Measurements from ENCODE around the gene DENND11.

DENND11 gene, protein sequence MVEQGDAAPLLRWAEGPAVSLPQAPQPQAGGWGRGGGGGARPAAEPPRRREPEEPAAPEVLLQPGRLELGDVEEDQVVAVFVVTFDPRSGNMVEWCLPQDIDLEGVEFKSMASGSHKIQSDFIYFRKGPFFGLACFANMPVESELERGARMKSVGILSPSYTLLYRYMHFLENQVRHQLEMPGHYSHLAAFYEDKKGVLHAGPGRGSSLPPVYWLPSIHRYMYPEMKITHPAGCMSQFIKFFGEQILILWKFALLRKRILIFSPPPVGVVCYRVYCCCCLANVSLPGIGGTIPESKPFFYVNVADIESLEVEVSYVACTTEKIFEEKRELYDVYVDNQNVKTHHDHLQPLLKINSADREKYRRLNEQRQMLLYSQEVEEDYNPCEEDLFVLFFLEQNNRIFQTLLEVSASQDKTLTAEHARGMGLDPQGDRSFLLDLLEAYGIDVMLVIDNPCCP

DNA sequence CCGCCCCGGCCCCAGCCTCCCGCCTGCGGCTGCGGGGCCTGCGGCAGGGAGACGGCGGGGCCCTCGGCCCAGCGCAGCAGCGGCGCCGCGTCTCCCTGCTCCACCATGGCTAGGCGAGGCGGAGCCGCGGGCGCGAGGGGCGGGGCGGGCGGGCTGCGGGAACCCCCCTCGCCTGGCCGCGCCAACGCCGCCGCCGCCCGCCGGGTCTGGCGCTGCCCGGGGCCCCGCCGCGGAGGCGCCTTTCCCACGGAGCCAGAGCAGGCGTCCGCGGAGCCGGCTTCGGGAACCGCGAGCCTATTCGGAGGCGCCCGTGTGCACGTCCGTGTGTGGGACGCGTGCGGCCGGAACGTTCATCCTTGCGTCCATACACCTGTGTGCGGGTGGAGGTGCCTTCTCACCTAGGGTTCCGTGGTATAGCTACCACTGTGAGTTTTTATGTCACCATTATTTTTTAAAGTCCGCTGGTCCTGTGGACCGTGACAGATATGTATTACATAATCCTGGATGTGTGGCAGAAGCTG, at the start of gene DENND11:
Gene DENND11 (minus strand): TSS at position 120 of the 521 bp plus-strand sequence. CDS start 13 bp downstream, at position 107.
- DNase-seq: peak; percentile 23

DNA sequence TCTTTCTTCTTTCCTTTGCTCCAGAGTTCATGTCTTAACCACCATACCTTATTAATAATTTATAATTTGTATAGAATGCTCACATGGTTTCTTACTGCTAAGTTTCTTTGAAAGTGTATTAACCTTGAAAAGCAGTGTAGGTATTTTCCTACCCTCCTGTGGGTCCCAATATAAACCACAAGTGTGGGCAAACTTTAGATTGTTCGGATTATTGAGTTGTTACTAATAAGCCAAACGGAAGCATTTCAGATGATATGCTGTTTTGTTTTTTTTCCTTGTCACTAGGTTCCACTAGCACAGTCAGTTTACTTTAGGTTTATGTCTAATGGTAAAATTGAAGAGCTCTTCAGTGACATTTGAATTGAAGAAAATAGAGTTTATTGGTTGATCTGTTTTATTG, 46.4 kb upstream of the DENND11 start:
- DNase-seq: no peak

DNA sequence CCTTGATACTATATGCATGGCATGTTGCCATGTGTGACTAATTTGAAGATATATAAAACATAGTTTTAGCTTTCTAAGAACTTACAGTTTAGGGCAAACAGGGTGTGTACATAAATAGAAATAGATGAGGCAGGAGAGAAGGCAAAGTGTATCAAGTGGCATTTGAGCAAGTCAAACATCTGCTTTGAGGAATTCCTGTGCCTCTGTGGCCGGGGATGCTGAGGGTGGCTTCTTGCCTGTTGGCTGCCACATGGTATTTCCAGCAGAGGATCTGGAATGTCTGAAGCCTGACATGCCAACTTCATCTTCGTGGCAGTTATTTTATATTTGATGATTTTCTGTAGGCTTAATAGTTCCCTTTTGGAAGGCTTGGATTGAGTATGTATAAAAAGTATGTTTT, 42.2 kb upstream of the DENND11 start:
- no peak for DNase-seq

DNA sequence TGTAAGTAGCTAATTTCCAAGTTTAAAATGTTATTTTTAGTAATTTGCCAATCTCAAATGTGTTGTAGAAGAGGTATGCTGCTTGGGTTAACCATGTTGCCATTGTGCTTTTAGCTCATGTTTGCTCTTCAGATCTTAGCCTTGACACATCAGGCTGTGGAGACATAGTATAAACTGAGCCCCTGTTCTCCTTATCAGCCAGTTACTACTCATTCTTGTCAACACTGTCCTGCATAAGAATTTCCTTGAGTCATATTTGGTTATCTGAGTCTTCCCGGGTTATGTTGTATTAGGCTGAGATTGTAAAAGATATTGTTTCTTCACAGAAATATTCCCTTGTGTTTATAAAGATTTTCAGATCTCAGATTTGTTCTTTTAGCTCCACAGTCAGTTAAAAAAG, 40.3 kb upstream of the DENND11 start:
- no peak for DNase-seq

DNA sequence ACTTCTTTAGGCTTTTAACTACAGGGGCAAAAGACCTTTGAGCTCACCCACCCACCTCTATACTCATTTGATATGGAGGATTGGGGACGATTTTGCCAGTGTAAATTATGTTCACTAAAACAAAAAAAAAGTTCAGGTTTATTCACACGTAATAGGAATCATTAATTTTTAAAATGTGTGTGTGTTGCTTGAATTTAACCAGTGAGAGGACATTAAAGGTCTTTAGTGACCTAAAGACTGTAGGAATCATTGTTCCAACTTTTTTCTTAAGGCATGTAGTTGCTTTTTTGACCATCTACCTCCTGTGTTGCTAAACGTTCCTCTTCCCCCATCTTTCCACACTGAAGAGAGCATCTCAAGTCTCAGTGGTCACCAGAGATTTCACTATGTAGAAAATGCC, 37.3 kb upstream of the DENND11 start:
- no peak for DNase-seq

DNA sequence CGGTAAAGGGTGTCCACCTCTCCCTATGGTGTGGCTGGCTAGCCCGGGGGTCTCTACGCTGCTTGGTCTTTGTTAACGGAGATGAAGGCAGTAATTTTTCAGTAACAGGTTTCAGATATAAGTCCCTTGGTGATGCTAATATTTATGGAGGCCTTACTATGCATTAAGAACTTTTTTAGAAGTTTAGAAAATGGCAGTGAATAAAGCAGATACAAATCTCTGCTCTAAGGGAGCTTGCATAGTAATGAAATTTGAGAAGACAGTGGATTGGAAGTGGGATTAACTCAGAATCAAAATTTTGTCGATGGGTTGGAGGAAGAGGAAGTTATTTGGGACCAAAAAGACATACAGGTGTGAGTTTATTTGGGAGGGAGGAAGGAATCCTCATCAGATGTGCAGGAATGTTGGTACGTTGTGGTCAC, 36.6 kb upstream of the DENND11 start:
- no peak for DNase-seq

DNA sequence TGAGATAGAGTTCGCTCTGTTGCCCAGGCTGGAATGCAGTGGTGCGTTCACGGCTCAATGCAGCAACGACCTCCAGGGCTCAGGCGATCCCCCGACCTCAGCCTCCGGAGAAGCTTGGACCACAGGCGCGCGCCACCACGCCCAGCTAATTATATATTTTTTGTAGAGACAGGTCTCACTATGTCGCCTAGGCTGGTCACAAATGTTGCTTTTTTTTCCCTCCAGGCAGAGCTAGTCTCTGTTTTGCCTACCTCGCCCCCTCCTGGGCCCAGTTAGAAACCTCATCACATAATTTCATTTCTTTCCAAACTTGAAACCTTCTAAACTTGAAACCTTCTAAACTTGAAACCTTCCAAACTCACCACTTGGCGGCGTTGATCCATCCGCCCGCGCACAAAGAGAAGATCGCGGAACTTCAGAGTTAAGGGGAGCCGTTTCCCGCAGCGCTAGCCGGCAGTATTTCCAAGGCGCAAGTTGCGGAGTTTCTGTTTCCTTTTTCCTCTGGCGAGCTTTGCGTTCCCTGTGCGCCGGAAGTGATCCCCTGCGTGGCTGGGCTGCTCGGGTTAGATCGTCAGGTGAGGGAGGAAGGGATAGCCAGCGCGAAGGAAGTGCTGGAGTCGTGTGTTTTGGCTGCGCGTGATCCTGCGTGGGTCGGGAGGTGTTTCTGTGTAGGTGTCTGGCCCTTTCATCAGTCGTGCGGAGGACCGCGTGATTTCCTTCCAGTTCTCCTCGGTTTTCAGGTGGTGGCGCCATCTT, 36.0 kb upstream of the DENND11 start, which contains the start of gene SSBP1:
Gene SSBP1 (plus strand): TSS at position 523 of the 756 bp plus-strand sequence. CDS start 809 bp downstream, outside the sequence.
- peak; percentile 94 for DNase-seq

DNA sequence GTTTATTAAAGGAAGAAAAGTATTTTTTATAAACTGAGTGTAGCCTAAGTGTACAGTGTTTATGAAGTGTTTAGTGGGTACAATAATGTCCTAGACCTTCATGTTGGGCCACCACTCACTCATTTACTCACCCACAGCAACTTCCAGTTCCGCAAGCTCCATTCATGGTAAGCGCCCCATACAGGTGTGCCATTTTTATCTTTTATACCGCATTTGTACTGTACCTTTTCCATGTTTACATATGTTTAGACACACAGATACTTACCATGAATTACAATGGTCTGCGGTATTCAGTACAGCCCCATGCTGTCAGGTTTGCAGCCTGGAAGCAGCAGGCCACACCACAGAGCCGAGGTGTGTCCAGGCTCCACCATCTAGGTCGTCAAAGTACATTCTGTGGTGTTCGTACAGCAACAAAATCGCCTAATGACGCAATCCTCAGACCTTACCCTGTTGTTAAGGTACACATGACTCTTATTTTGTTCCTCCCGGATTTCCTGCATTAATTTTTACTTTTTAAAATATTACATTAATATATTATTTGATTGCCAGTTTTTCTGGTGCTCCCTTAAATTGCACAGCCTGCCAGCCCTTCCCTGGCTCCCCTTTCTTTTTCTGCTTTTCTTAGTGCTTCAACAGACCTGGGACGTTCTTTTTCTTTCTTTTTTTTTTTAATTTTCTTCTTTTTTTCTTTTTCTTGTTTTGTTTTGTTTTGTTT, 35.3 kb upstream of the DENND11 start:
- no peak for DNase-seq

DNA sequence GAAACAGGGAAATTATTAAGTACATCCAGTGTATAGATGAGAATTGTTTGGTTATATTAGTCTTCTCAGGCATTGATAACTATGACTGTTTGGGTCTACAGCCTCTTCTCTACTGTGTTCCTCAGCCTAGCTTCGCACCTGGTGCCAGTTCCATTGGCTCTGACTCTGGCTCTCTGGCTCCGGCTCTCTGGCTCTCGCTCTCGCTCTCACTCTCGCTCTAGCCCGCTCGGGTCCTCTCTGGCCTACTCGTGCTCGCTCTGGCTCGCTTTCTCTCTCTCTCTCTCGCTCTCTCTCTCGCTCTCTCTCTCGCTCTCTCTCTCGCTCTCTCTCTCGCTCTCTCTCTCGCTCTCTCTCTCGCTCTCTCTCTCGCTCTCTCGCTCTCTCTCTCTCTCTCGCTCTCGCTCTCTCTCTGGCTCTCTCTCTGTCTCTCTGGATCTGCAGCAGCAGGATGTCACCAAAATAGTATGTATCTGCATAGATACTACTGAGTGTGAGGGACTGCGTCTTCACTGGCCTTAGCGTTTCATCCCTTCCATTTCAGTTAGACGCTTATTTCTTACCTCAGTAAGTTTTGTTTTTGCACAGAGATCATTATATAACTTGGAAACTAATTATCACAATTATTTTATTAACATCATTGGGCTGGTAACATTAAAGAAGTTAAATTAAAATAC, 29.6 kb upstream of the DENND11 start:
- no peak for DNase-seq

DNA sequence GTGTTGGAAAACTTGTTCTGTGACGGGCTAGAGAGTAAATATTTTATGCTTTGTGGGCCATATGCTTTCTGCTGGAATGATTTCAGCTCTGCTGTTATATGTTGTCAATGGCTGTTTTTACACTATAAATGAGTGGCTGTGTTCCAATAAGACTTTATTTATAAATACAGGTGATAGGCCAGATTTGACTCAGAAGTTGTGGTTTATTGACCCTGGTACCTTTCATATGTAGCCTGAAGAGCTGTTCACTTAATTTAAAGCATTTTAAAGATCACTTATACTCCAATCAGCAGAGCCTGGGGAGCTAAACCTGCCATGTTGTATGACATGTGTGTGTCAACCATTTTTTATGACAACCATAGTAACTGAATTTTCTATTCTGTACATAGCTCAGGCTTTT, 27.1 kb upstream of the DENND11 start:
- DNase-seq: no peak

DNA sequence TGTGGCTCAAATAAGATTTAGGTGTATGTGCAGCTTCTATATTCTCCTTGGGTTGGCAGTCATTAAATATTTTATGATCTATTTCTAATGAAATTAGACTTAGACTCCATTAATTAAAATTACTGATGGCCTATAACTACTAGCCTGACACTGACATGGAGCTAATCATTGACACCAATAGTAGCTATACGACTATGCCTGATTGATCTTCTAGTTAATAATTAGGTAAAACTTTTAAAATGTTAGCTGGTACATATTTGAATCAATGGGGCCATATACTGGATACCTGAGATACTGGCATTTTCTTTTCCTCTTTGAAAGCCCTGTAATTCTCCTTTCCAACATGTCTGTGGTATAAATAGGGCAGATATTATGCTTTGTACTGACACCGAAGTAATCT, 20.6 kb upstream of the DENND11 start:
- DNase-seq: no peak

DNA sequence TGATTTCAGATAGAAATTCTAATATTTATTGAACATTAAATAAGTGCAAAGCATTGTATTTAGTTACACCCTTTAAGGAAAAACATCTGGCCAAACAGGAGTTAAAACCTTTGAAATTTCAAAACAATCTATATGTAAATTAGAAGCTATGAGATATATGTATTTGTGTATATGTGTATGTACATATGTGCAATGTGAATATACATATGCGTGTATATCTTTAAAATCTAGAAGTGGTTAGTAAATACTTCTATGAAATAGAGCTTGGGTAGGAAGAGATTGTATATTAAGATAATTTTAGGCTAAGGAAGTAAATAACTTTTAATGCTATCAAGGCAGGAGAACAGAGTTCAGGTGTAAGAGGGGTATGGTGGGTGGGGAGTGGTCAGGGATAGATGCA, 15.5 kb upstream of the DENND11 start:
- no peak for DNase-seq

DNA sequence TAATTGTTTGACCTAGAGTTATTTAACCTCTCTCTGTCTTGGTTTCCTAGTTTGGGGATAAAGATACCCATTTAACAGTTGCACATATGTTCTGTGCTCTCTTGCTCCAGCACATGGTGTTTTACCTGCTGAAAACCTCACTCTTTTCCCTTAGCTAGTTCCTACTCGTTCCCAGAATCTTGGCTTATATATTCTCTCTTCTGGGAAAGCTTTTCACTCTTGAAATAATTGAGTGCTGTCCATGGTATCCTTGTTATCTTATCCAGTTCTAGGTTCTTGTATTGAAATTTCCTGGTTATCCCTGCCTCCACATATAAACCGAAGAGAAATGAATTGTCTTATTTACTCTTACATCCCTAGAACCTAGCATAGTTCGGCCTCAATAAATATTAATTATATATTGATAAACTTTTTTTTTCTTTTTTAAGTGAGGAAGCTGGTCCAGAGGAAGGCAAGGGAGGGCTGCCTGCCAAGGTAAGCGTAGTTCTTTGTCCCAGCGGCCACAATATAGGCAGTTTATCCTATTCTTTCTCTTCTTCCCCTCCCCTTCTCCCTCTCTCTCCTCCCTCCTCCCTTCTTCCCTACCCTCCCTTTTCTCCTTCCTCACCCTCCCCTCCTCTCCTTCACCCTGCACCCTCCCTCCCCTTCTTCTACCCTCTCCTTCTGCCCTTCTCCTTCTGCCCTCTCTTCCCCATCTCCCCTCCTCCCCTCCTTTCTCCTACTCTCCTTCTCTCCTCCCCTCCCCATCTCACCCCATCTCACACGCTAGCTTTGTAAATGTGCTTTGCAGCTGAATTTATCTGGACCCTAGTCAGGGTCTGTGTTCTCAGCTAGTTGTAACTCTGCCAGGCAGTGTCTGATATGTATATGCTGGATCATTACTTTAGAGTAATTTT, 14.1 kb upstream of the DENND11 start:
- DNase-seq: no peak

DNA sequence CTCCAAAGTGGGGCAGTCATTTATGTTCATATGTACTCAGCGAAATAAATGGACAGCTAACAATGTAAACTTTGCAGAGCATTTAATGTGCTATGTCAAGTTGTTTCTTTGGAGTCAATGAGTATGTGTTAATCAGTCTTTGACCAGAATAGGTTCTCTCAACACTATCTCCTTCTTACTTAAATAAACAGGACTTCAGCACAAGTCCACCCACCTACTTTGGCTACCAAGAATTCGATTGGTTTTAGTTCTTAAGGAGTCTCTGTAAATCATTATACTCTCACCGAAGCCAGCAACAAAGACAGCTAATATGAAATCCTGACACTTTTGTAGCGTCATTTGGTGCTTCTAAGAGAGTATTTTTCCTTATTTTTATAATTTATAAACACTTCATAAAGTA, 13.1 kb upstream of the DENND11 start:
- no peak for DNase-seq

DNA sequence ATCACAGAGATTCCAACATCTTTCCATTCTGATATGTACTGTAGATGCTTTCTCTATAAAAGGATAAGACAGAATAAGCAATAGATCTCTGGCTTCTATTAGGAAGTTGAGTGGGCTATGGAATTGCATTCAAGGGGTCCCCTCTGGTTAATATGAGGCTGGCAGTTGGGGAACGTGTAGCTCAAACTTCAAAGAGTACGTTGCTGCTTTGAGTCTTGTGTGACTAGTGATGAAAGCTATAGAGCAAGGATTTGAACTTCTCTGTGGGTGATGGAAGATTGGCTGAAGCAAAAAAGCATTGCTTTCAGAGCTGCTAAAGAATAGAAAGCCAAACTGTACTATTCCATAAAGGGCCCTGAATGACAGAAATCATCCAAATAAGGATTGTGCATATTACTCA, 12.6 kb upstream of the DENND11 start:
- no peak for DNase-seq

DNA sequence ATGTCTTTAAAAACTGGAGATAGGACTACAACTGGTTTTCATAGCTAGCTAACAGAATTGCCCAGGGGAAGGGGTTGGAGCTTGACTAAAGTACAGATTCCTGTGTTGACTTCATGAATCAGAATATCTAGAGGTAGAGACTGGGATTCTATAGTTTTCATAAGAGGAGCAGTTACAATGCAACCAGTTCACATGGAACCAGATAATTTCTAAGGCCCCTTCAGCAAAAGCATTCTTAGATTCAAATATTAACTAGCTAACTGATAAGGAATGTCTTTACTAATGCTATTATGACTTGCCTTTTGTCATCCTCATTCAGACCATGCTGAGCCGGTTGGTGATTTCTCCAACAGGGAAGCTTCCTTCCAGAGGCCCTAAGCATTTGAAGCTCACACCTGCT, 11.9 kb upstream of the DENND11 start:
- DNase-seq: no peak

DNA sequence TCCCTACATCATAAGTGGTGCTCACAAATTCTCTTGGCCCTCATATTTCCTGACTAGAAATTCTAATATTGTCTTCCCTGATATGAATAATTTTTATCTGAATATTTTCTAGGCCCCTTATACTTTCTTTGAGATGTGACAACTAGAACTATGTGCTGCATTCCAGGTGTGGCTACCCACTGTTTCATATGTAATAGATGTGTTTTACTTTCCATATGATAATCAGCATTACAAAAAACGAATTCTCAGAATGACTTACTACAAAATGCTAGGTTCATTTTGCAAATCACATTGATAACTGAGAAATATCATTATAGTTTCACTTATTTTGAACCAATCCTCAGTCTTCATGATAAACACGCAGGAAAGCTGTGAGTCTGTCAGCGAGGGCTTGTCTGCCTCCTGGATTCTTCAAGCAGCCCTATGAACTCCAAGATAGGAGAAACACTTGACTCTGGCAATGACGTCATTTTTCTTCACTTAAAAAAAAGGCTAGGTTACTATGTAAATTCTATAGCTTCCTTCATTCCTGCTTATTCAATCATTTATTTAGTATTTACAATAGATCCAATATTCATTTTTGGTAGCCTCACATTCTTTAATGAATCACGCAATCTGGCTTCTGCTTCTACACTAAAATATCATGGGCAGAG, 10.8 kb upstream of the DENND11 start:
- DNase-seq: no peak

DNA sequence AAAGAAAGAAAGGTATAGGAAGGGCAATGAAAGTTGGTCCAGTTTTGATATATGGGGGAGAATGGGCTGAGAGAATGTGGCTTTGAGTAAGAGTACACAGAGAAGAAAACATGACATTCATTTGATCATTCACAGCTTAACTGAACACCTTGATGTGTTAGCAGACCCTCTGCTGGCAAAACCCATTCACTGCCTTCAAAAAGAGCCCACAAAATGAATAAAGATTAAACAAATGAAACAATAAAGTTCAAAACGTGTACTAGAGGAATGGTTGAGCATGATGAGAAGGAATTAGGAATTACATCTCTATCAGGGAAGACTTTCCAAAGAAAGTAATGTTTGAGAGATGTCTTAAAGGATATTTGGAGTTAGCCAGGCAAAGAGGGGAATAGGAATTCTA, 8.3 kb upstream of the DENND11 start:
- DNase-seq: no peak

DNA sequence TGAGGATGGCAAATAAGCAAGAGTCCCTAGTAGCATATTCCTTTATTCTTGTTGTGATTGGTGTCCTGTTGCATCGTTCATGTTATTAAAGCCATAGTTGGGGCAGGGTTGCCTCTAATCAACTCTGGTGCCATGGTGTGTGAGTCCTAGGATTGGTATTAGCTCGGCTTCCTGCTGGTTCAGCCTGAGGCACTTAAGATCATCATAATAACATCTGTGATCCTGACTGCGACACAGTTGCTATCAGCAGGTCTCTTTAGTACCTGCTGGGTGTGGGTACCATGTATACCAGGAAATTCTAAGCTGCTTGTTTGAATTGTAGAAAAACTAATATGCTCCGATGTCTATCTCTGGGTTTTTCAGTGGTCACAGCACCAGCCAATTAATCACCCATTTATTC, 7.8 kb upstream of the DENND11 start:
- no peak for DNase-seq

DNA sequence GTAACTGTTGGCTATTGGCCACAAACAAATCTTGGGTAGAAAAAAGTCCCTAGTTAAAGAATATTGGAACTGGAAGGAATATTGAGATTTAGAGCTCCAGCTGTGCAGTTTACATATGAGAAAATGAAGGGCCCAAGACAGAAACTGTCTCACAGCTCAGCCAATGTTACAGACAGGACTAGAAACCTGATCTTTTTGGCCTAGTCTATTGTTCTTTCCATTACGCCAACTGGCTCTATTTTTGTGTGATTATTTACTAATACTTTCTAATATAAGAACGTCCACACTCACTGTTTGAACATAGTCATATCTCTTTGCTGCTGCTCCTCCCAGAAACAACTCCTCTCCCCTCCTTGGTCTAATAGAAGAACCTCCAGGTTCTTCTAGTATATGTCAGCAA, 7.4 kb upstream of the DENND11 start:
- DNase-seq: no peak

DNA sequence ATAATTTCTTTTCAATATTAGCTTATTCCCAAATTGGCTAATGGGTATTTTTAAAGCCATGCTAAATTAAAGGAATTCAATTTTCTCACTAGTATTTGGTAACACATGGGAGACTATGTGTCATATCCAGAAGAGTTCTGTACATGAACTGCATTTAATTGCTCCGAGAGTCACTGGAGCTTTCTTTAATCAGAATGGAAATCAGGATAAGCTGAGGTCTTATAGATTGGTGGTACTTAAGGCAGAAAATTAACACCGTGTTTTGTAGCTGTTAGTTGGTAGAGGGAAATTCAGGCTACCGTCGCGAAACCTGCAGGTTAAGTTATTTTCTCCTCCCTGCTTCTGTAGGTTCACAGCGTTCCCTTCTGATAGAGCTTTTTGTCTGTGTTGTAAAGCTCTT, 6.4 kb upstream of the DENND11 start, which contains the start of gene WEE2:
Gene WEE2 (plus strand): TSS at position 3 of the 400 bp plus-strand sequence. CDS start 406 bp downstream, outside the sequence.
- no peak for DNase-seq

Data from stimulated activated CD4-positive, alpha-beta T cell treated with anti-CD3 and anti-CD28 coated beads, Interleukin-1b, Interleukin-23, amount 100 ng/mL, for 48 hours (primary cell).